Endothelial cell (in vitro differentiated cells): ENCODE data around the gene ASPHD2. TPM values are rescaled to one million over a fixed set of nuclear protein-coding genes. Genes with fewer than 3 reads are reported as not detected.
"Not testable (repeated sequence)": the region's sequence is repeated elsewhere in the genome, so short reads cannot be mapped to it uniquely, and the experiment has no call there.

ENCODE experiments used
- DNase-seq: peaks from one replicate; pipeline ENCODE4 v3.0.0; 2021; ENCODE audit warnings: low spot score
- H3K27ac Mint-ChIP-seq: one replicate; pipeline ENCODE4 v1.8.0; 2021; ENCODE audit warnings: mixed read lengths, inconsistent platforms; ENCODE audit not compliant: unreplicated experiment
- H3K27me3 Mint-ChIP-seq: one replicate; pipeline ENCODE4 v1.8.0; 2021; ENCODE audit warnings: mild to moderate bottlenecking, moderate library complexity, mixed read lengths, inconsistent platforms; ENCODE audit not compliant: unreplicated experiment
- H3K36me3 Mint-ChIP-seq: one replicate; pipeline ENCODE4 v1.8.0; 2021; ENCODE audit warnings: mild to moderate bottlenecking, low read depth, mixed read lengths, inconsistent platforms; ENCODE audit not compliant: unreplicated experiment
- H3K4me1 Mint-ChIP-seq: one replicate; pipeline ENCODE4 v1.8.0; 2021; ENCODE audit warnings: mild to moderate bottlenecking, mixed read lengths, inconsistent platforms; ENCODE audit not compliant: unreplicated experiment
- H3K4me3 Mint-ChIP-seq: one replicate; pipeline ENCODE4 v1.8.0; 2021; ENCODE audit warnings: mild to moderate bottlenecking, mixed read lengths, inconsistent platforms; ENCODE audit not compliant: unreplicated experiment
- H3K9me3 Mint-ChIP-seq: one replicate; pipeline ENCODE4 v1.8.0; 2021; ENCODE audit warnings: mixed read lengths, inconsistent platforms; ENCODE audit not compliant: unreplicated experiment
- total RNA-seq: library from RNA; stranded (reverse); fragmentation: NEBNext Ultra II Directional; extraction: Animal tissue kit (Norgen Biotek cat#: 25700); gene quantifications from one replicate; pipeline ENCODE4 v1.2.1, GENCODE V29; 2021; ENCODE audit not compliant: unreplicated experiment
- TF ChIP-seq, protein P1 (sequence below): fragments of 200-600 bp; sonication (generic); IDR thresholded peaks from one replicate; pipeline ENCODE4 v1.5.0; 2021; ENCODE audit warnings: antibody characterized with exemption; ENCODE audit not compliant: unreplicated experiment

The ASPHD2 gene
- total RNA-seq, 1 donor from 2014 or later: 14.5 TPM

- no peak overlapping the region for H3K27ac Mint-ChIP-seq
- no peak overlapping the region for H3K4me3 Mint-ChIP-seq
- peaks cover 4% of the 10 kb centered on the region for H3K27me3 Mint-ChIP-seq
- no peak for DNase-seq
- peaks cover 5% of the 10 kb centered on the region for H3K4me1 Mint-ChIP-seq
- TF ChIP-seq, protein P1, sequence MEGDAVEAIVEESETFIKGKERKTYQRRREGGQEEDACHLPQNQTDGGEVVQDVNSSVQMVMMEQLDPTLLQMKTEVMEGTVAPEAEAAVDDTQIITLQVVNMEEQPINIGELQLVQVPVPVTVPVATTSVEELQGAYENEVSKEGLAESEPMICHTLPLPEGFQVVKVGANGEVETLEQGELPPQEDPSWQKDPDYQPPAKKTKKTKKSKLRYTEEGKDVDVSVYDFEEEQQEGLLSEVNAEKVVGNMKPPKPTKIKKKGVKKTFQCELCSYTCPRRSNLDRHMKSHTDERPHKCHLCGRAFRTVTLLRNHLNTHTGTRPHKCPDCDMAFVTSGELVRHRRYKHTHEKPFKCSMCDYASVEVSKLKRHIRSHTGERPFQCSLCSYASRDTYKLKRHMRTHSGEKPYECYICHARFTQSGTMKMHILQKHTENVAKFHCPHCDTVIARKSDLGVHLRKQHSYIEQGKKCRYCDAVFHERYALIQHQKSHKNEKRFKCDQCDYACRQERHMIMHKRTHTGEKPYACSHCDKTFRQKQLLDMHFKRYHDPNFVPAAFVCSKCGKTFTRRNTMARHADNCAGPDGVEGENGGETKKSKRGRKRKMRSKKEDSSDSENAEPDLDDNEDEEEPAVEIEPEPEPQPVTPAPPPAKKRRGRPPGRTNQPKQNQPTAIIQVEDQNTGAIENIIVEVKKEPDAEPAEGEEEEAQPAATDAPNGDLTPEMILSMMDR: no peak
- H3K36me3 Mint-ChIP-seq: peaks cover 18% of the 10 kb centered on the region
- no peaks in the 10 kb centered on the region for H3K9me3 Mint-ChIP-seq
These were observed 8.8 kb downstream of the ASPHD2 start for GRCh38 chr22:26437694-26438392.

- not testable (repeated sequence) for H3K9me3 Mint-ChIP-seq, H3K4me3 Mint-ChIP-seq, H3K4me1 Mint-ChIP-seq, H3K27ac Mint-ChIP-seq, DNase-seq, H3K27me3 Mint-ChIP-seq
- peaks cover 17% of the 10 kb centered on the region for H3K36me3 Mint-ChIP-seq
These were observed 9.7 kb downstream of the ASPHD2 start for GRCh38 chr22:26438776-26439175.

GRCh38 chr22:26439559-26439958 is 10.5 kb downstream of the ASPHD2 start:
- Mint-ChIP-seq H3K27me3 (peaks cover 5% of the 10 kb centered on the region), H3K9me3 (no peaks in the 10 kb centered on the region), H3K36me3 (peaks cover 18% of the 10 kb centered on the region), H3K4me1 (peaks cover 5% of the 10 kb centered on the region), H3K27ac (no peak overlapping the region), H3K4me3 (no peak overlapping the region)
- TF ChIP-seq, protein P1: no peak
- no peak for DNase-seq

GRCh38 chr22:26442086-26442756 is 13.2 kb downstream of the ASPHD2 start:
- H3K9me3 Mint-ChIP-seq: no peaks in the 10 kb centered on the region
- TF ChIP-seq, protein P1: no peak
- peaks cover 5% of the 10 kb centered on the region for H3K4me1 Mint-ChIP-seq
- no peak for DNase-seq
- no peak overlapping the region for H3K27ac Mint-ChIP-seq
- H3K36me3 Mint-ChIP-seq: peaks cover 14% of the 10 kb centered on the region
- no peak overlapping the region for H3K4me3 Mint-ChIP-seq
- peaks cover 6% of the 10 kb centered on the region for H3K27me3 Mint-ChIP-seq

GRCh38 chr22:26443901-26444690 is 15.0 kb downstream of the ASPHD2 start:
- H3K4me3 Mint-ChIP-seq: no peak overlapping the region
- no peaks in the 10 kb centered on the region for H3K9me3 Mint-ChIP-seq
- TF ChIP-seq, protein P1: no peak
- DNase-seq: no peak
- H3K36me3 Mint-ChIP-seq: peaks cover 21% of the 10 kb centered on the region
- H3K4me1 Mint-ChIP-seq: peaks cover 5% of the 10 kb centered on the region
- H3K27ac Mint-ChIP-seq: no peak overlapping the region
- H3K27me3 Mint-ChIP-seq: peaks cover 5% of the 10 kb centered on the region
